Pancreas (tissue), 10 donors: Measurements from ENCODE around the gene GTF3C1. TPM values are rescaled to one million over a fixed set of nuclear protein-coding genes. Genes with fewer than 3 reads are reported as not detected.

Experiments used
- ATAC-seq, 4 donors: fragments of 200-7000 bp; cut with Tn5 transposase; one replicate each; pipeline versions ENCODE4 v1.8.0 to v1.9.1; 2020; ENCODE audit warnings: mild to moderate bottlenecking in 4 of 4, moderate library complexity in 4 of 4
- DNase-seq, 6 donors: peaks; one replicate each; pipeline ENCODE4 v3.0.0-alpha.2; 2020
- FAIRE-seq: peaks from 2 replicates; lab custom pipeline; 2012; peaks lifted over from hg19 to GRCh38; lab: Jason Lieb, UNC
- H3K27ac ChIP-seq, 4 donors: fragments of 200-600 bp; sonication (generic); 1 replicate in 3 of 4; 2 replicates in 1 of 4; pipeline versions ENCODE4 v1.5.0 to v1.8.0; 2020
- H3K27me3 ChIP-seq, 4 donors: fragments of 200-600 bp; one replicate each; pipeline ENCODE4 v1.8.0; 2021
- H3K36me3 ChIP-seq, 3 donors: fragments of 200-600 bp; sonication (generic) in 1 of 3; one replicate each; pipeline versions ENCODE4 v1.5.0 to v1.8.0; 2020 to 2021
- H3K4me1 ChIP-seq, 3 donors: fragments of 200-600 bp; one replicate each; pipeline ENCODE4 v1.8.0; 2021
- H3K4me3 ChIP-seq, 4 donors: fragments of 200-600 bp; sonication (generic) in 2 of 4; one replicate each; pipeline versions ENCODE4 v1.5.0 to v1.8.0; 2020 to 2021
- H3K9me3 ChIP-seq, 4 donors: fragments of 200-600 bp; one replicate each; pipeline ENCODE4 v1.8.0; 2021
- CTCF ChIP-seq, 4 donors: fragments of 200-600 bp; sonication (generic) in 3 of 4; IDR thresholded peaks; one replicate each; pipeline versions ENCODE4 v1.5.0 to v1.8.0; 2021; ENCODE audit warnings: antibody characterized with exemption in 4 of 4
- WGBS, 2 donors: extraction: QIAGEN DNeasy Blood & Tissue Kit; methylation state at CpG; one replicate each; pipeline ENCODE4 v1.1.7; 2013; 5-methylcytosine and 5-hydroxymethylcytosine counted together
- intact Hi-C, 3 donors: fragments of 100-400 bp; cut with DNase I; formaldehyde crosslinking; loops; one replicate each; pipeline versions ENCODE4 v1.11.1 to v1.14.2; 2022
- polyA plus RNA-seq, 2 donors: library from polyadenylated mRNA; stranded (reverse); fragments of 200-250 nt; gene quantifications; one replicate each; pipeline ENCODE4 v1.2.3, GENCODE V29; 2013
- total RNA-seq, 6 donors: library from RNA; stranded (reverse); fragmentation: NEBNext Ultra II Directional in 4 of 6; extraction: Animal tissue kit (Norgen Biotek cat#: 25700) in 4 of 6; gene quantifications; one replicate each; pipeline versions ENCODE4 v1.2.1 to v1.2.4, GENCODE V29; 2021 to 2023
- donor health status: healthy with polysubstance abuse.
- donor health status: DM: no; HTN: no; CAD: no; lungs with moderate emphysema.
- donor health status: DM: no; HTN: no; CAD: no.
- donor health status: control.
- donor health status: control.
- donor health status: Bipolar disorder and iron deficiency.
- donor health status: DM: yes; HTN: yes; CAD: no.
- donor health status: DM: no; HTN: no; CAD: no.
- donor health status: DM: no; HTN: no; CAD: no.
- donor health status: DM: yes; HTN: yes; CAD: no.

GTF3C1 gene
- total and polyA plus RNA-seq, 8 donors, result 31.5 to 113 (median 43.8) TPM

GRCh38 chr16:27529962-27530361 lies 19.8 kb downstream of the GTF3C1 start:
- intact Hi-C loops, result no loop called here
- no peak for TF ChIP-seq CTCF (IDR thresholded peaks at IDR 0.05)
- no peaks in the 10 kb centered on the region for H3K9me3 ChIP-seq
- no peak overlapping the region for H3K27ac ChIP-seq
- no peaks in the 10 kb centered on the region for H3K27me3 ChIP-seq
- H3K4me3 ChIP-seq, result no peak overlapping the region
- H3K36me3 ChIP-seq, result peaks cover 5 to 82% (median 34%) of the 10 kb centered on the region in 3 donors
- WGBS, 2 donors, result 90 to 96% methylated on average over 6 of the region's 6 CpGs
- FAIRE-seq (no peak), DNase-seq (no peak), ATAC-seq (peak in 2 of 4 donors; percentile 23 to 32)
- H3K4me1 ChIP-seq, result no peaks in the 10 kb centered on the region

- intact Hi-C loops, result no loop called here
- no peak for TF ChIP-seq CTCF (IDR thresholded peaks at IDR 0.05)
- no peak overlapping the region for H3K4me3 ChIP-seq
- FAIRE-seq, result no peak
- DNase-seq, result no peak
- WGBS, 2 donors, result 95 to 97% methylated on average over 4 of the region's 4 CpGs
- H3K36me3 ChIP-seq, result peaks cover 6 to 78% (median 33%) of the 10 kb centered on the region in 3 donors
- ATAC-seq, result no peak
- H3K9me3 ChIP-seq, result no peaks in the 10 kb centered on the region
- no peaks in the 10 kb centered on the region for H3K4me1 ChIP-seq
- H3K27me3 ChIP-seq, result no peaks in the 10 kb centered on the region
- H3K27ac ChIP-seq, result no peak overlapping the region
These were observed 21.4 kb downstream of the GTF3C1 start for GRCh38 chr16:27528294-27528693.

- H3K4me1 ChIP-seq, result no peaks in the 10 kb centered on the region
- H3K4me3 ChIP-seq, result no peak overlapping the region
- H3K36me3 ChIP-seq, result peaks cover 6 to 59% (median 33%) of the 10 kb centered on the region in 3 donors
- 74 to 77% methylated on average over 6 of the region's 6 CpGs for WGBS, 2 donors
- H3K27me3 ChIP-seq, result no peaks in the 10 kb centered on the region
- no peak for TF ChIP-seq CTCF (IDR thresholded peaks at IDR 0.05)
- FAIRE-seq (no peak), ATAC-seq (peak in 2 of 4 donors; percentile 58 to 62), DNase-seq (peak in 5 of 6 donors; percentile 25 to 66 (median 31))
- H3K9me3 ChIP-seq, result no peaks in the 10 kb centered on the region
- intact Hi-C loops, result no loop called here
- no peak overlapping the region for H3K27ac ChIP-seq
These were observed 23.5 kb downstream of the GTF3C1 start for GRCh38 chr16:27526180-27526579.

GRCh38 chr16:27522173-27522707 lies 27.5 kb downstream of the GTF3C1 start:
- Histone ChIP-seq H3K36me3 (peaks cover 4 to 36% (median 6%) of the 10 kb centered on the region in 3 donors), H3K27ac (no peak overlapping the region), H3K27me3 (no peaks in the 10 kb centered on the region), H3K4me1 (no peaks in the 10 kb centered on the region), H3K9me3 (no peaks in the 10 kb centered on the region), H3K4me3 (no peak overlapping the region)
- WGBS, 2 donors, result 90 to 91% methylated on average over 6 of the region's 6 CpGs
- no peak for TF ChIP-seq CTCF (IDR thresholded peaks at IDR 0.05)
- DNase-seq, result no peak
- intact Hi-C loops, result no loop called here
- FAIRE-seq, result no peak
- ATAC-seq, result no peak

GRCh38 chr16:27520982-27521673 lies 28.6 kb downstream of the GTF3C1 start:
- intact Hi-C loops, result no loop called here
- H3K27me3 ChIP-seq, result no peaks in the 10 kb centered on the region
- H3K9me3 ChIP-seq, result no peaks in the 10 kb centered on the region
- H3K4me1 ChIP-seq, result no peaks in the 10 kb centered on the region
- DNase-seq (no peak), FAIRE-seq (no peak), ATAC-seq (no peak)
- 87 to 89% methylated on average over 16 of the region's 16 CpGs for WGBS, 2 donors
- no peak overlapping the region for H3K4me3 ChIP-seq
- H3K27ac ChIP-seq, result no peak overlapping the region
- no peak for TF ChIP-seq CTCF (IDR thresholded peaks at IDR 0.05)
- H3K36me3 ChIP-seq, result peaks cover 0 to 26% (median 6%) of the 10 kb centered on the region in 3 donors
